ENCODE data around the gene ANKAR. TPM values are rescaled to one million over a fixed set of nuclear protein-coding genes. Genes with fewer than 3 reads are reported as not detected.
"Not testable (repeated sequence)": the region's sequence is repeated elsewhere in the genome, so short reads cannot be mapped to it uniquely, and the experiment has no call there.

Gene ANKAR
- polyA plus RNA-seq (ENCODE audit: insufficient read length in 12 of 12), result 10 to 100 TPM in 5 of 12 donors, 1 to 10 TPM in 6, not detected in 1; 3.9 to 13.0 (median 7.7) TPM
- long read RNA-seq, donor 1, result 0 reads
- long read RNA-seq, donor 2, result 0 reads
- long read RNA-seq, donor 3, result 0 reads
- long read RNA-seq, donor 4, result 0 reads
- long read RNA-seq, donor 5, partial matches to known transcripts, result 7 of 12 reads
- long read RNA-seq, donor 5, other reads (novel, unspliced or antisense), result 5 of 12 reads
- long read RNA-seq, donor 6, result 0 reads
- long read RNA-seq, donor 7, result 0 reads
- long read RNA-seq, donor 8, result 0 reads
- long read RNA-seq, donor 9, result 0 reads
- long read RNA-seq, donor 10, result 0 reads
- long read RNA-seq, donor 11, result 0 reads

GRCh38 chr2:189674374-189675112, at the start of gene ANKAR:
TSS of gene ANKAR (plus strand) at chr2:189674670. CDS start at chr2:189676491, 1,821 bp downstream.
- DNase-seq, result peak; percentile 84

- DNase-seq, result no peak
Measured at GRCh38 chr2:189625636-189626035, 48.8 kb upstream of the ANKAR start.

GRCh38 chr2:189627789-189628188, 46.7 kb upstream of the ANKAR start:
- DNase-seq, result no peak

GRCh38 chr2:189628817-189629530, 45.5 kb upstream of the ANKAR start:
- no peak for DNase-seq

GRCh38 chr2:189629531-189630453, 44.7 kb upstream of the ANKAR start:
- no peak for DNase-seq

GRCh38 chr2:189631849-189632248, 42.6 kb upstream of the ANKAR start:
- DNase-seq, result no peak

GRCh38 chr2:189633392-189633811, 41.1 kb upstream of the ANKAR start:
- no peak for DNase-seq

GRCh38 chr2:189635353-189635752, 39.1 kb upstream of the ANKAR start:
- DNase-seq, result no peak

GRCh38 chr2:189638301-189639006, 36.0 kb upstream of the ANKAR start:
- no peak for DNase-seq

- DNase-seq, result no peak
Measured at GRCh38 chr2:189639007-189639609, 35.4 kb upstream of the ANKAR start.

- no peak for DNase-seq
Measured at GRCh38 chr2:189641002-189641401, 33.5 kb upstream of the ANKAR start.

GRCh38 chr2:189641590-189641989, 32.9 kb upstream of the ANKAR start:
- DNase-seq, result no peak

- DNase-seq, result no peak
Measured at GRCh38 chr2:189646521-189646920, 27.9 kb upstream of the ANKAR start.

- no peak for DNase-seq
Measured at GRCh38 chr2:189648846-189649509, 25.5 kb upstream of the ANKAR start.

- DNase-seq, result no peak
Measured at GRCh38 chr2:189651284-189651683, 23.2 kb upstream of the ANKAR start.

GRCh38 chr2:189653464-189653863, 21.0 kb upstream of the ANKAR start:
- DNase-seq, result not testable (repeated sequence)

GRCh38 chr2:189654641-189655040, 19.8 kb upstream of the ANKAR start:
- DNase-seq, result no peak

GRCh38 chr2:189657867-189658266, 16.6 kb upstream of the ANKAR start:
- no peak for DNase-seq

GRCh38 chr2:189658306-189659212, 15.9 kb upstream of the ANKAR start:
- DNase-seq, result no peak

All from muscle of arm (tissue), 14 donors.